ENCODE data around the gene SKOR1.

Gene SKOR1

GRCh38 chr15:67818464-67818863, 6.8 kb upstream of the SKOR1 start:
- ATAC-seq (ENCODE audit: insufficient read depth, low read depth) (no peak), DNase-seq (no peak)
- H3K36me3 ChIP-seq (ENCODE audit: insufficient read depth, low read length), result 0 out of 2 replicates have a peak, but pooled peaks cover 3% of the 10 kb centered on the region
- H3K27ac ChIP-seq (ENCODE audit: low read length), result no peak overlapping the region
- 0 out of 2 replicates have a peak, but pooled peaks cover under 1% of the 10 kb centered on the region for H3K4me1 ChIP-seq (ENCODE audit: insufficient read depth, low read length)
- no peaks in the 10 kb centered on the region for H3K27me3 ChIP-seq (ENCODE audit: insufficient read depth, low read length, poor library complexity)
- no peak overlapping the region for H2AFZ ChIP-seq (ENCODE audit: low read depth, low read length)
- H3K4me3 ChIP-seq (ENCODE audit: low read depth in 1 of 2, low read length in 2 of 2), result no peak overlapping the region
- H3K4me2 ChIP-seq (ENCODE audit: insufficient read depth, low read length), result no peak overlapping the region
- no peaks in the 10 kb centered on the region for H3K79me2 ChIP-seq (ENCODE audit: insufficient read depth, low read length)
- H4K20me1 ChIP-seq (ENCODE audit: insufficient read depth, low read length), result no peaks in the 10 kb centered on the region
- no peak for TF ChIP-seq EZH2 (IDR thresholded peaks at IDR 0.05; ENCODE audit: borderline replicate concordance, low read depth, low read length, severe bottlenecking)
- TF ChIP-seq CTCF (IDR thresholded peaks at IDR 0.05; ENCODE audit: borderline replicate concordance, extremely low read depth, low read length, poor library complexity, severe bottlenecking), result no peak
- H3K9me3 ChIP-seq (ENCODE audit: insufficient read depth, low read length, severe bottlenecking), result no peaks in the 10 kb centered on the region
- H3K9ac ChIP-seq (ENCODE audit: low read depth, low read length), result no peak overlapping the region

GRCh38 chr15:67819636-67820035, 5.7 kb upstream of the SKOR1 start:
- no peaks in the 10 kb centered on the region for H3K79me2 ChIP-seq (ENCODE audit: insufficient read depth, low read length)
- H3K27me3 ChIP-seq (ENCODE audit: insufficient read depth, low read length, poor library complexity), result no peaks in the 10 kb centered on the region
- no peak overlapping the region for H3K4me2 ChIP-seq (ENCODE audit: insufficient read depth, low read length)
- DNase-seq (no peak), ATAC-seq (ENCODE audit: insufficient read depth, low read depth) (no peak)
- H3K27ac ChIP-seq (ENCODE audit: low read length), result no peak overlapping the region
- H3K9ac ChIP-seq (ENCODE audit: low read depth, low read length), result no peak overlapping the region
- no peaks in the 10 kb centered on the region for H3K9me3 ChIP-seq (ENCODE audit: insufficient read depth, low read length, severe bottlenecking)
- H3K4me1 ChIP-seq (ENCODE audit: insufficient read depth, low read length), result 0 out of 2 replicates have a peak, but pooled peaks cover 2% of the 10 kb centered on the region
- H3K4me3 ChIP-seq (ENCODE audit: low read depth in 1 of 2, low read length in 2 of 2), result no peak overlapping the region
- H2AFZ ChIP-seq (ENCODE audit: low read depth, low read length), result no peak overlapping the region
- H4K20me1 ChIP-seq (ENCODE audit: insufficient read depth, low read length), result no peaks in the 10 kb centered on the region
- TF ChIP-seq CTCF (IDR thresholded peaks at IDR 0.05; ENCODE audit: borderline replicate concordance, extremely low read depth, low read length, poor library complexity, severe bottlenecking) (no peak), EZH2 (IDR thresholded peaks at IDR 0.05; ENCODE audit: borderline replicate concordance, low read depth, low read length, severe bottlenecking) (no peak)
- 0 out of 2 replicates have a peak, but pooled peaks cover 3% of the 10 kb centered on the region for H3K36me3 ChIP-seq (ENCODE audit: insufficient read depth, low read length)

- Histone ChIP-seq H3K27me3 (ENCODE audit: insufficient read depth, low read length, poor library complexity) (no peaks in the 10 kb centered on the region), H3K4me1 (ENCODE audit: insufficient read depth, low read length) (0 out of 2 replicates have a peak, but pooled peaks cover 2% of the 10 kb centered on the region), H3K79me2 (ENCODE audit: insufficient read depth, low read length) (no peaks in the 10 kb centered on the region), H2AFZ (ENCODE audit: low read depth, low read length) (no peak overlapping the region), H3K27ac (ENCODE audit: low read length) (no peak overlapping the region), H3K4me3 (ENCODE audit: low read depth in 1 of 2, low read length in 2 of 2) (no peak overlapping the region), H3K9ac (ENCODE audit: low read depth, low read length) (no peak overlapping the region), H3K9me3 (ENCODE audit: insufficient read depth, low read length, severe bottlenecking) (no peaks in the 10 kb centered on the region), H3K36me3 (ENCODE audit: insufficient read depth, low read length) (no peaks in the 10 kb centered on the region), H3K4me2 (ENCODE audit: insufficient read depth, low read length) (no peak overlapping the region), H4K20me1 (ENCODE audit: insufficient read depth, low read length) (no peaks in the 10 kb centered on the region)
- TF ChIP-seq CTCF (IDR thresholded peaks at IDR 0.05; ENCODE audit: borderline replicate concordance, extremely low read depth, low read length, poor library complexity, severe bottlenecking) (no peak), EZH2 (IDR thresholded peaks at IDR 0.05; ENCODE audit: borderline replicate concordance, low read depth, low read length, severe bottlenecking) (no peak)
- no peak for ATAC-seq (ENCODE audit: insufficient read depth, low read depth)
- no peak for DNase-seq
These were observed 5.0 kb upstream of the SKOR1 start for GRCh38 chr15:67820122-67820991.
